Prostate gland (tissue), 2 donors: ENCODE data around the gene FAAP100.

Experiments used
- CTCF ChIP-seq, 4 experiments: fragments of 200-600 bp in 2 of 4; fragments of 450-650 bp in 2 of 4; sonication (generic) in 2 of 4; IDR thresholded peaks; 1 replicate in 3 of 4; 2 replicates in 1 of 4; pipeline ENCODE4 v1.5.1; 2016 to 2019; ENCODE audit warnings: antibody characterized with exemption in 4 of 4, mild to moderate bottlenecking in 2 of 4, moderate library complexity in 2 of 4
- POLR2A ChIP-seq: fragments of 450-650 bp; IDR thresholded peaks from one replicate; pipeline ENCODE4 v1.6.1; 2016; ENCODE audit warnings: antibody characterized with exemption, mild to moderate bottlenecking
- POLR2AphosphoS5 ChIP-seq: sonication (generic); formaldehyde crosslinking; IDR thresholded peaks from one replicate; pipeline ENCODE4 v1.6.1; 2017; ENCODE audit warnings: antibody characterized with exemption

DNA sequence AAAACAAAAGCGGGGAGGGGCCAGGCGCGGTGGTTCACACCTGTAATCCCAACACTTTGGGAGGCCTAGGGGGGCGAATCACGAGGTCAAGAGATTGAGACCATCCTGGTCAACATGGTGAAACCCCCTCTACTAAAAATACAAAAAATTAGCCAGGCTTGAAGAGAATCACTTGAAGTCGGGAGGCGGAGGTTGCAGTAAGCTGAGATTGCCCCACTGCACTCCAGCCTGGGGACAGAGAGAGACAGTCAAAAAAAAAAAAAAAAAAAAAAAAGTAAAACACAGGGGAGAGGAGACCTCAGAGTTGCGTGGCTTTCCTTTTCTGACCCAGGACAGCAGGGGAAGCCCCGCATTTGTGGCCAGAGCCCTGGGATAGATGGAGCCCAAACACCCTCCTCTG, 59.4 kb downstream of the FAAP100 start:
- TF ChIP-seq CTCF (IDR thresholded peaks at IDR 0.05) (no peak), POLR2A (no peak), POLR2AphosphoS5 (no peak)
